Sigmoid colon (tissue), 7 donors: ENCODE results near the gene MED31. TPM values are rescaled to one million over a fixed set of nuclear protein-coding genes. Genes with fewer than 3 reads are reported as not detected.

Source experiments
- DNase-seq: peaks from one replicate; pipeline ENCODE4 v3.0.0-alpha.2; 2019
- H3K27ac ChIP-seq, 4 donors: fragments of 200-600 bp; sonication (generic); one replicate each; pipeline ENCODE4 v1.5.1; 2016 to 2019; ENCODE audit warnings: mild to moderate bottlenecking in 1 of 4
- H3K27me3 ChIP-seq, 3 donors: fragments of 200-600 bp; sonication (generic); one replicate each; pipeline ENCODE4 v1.5.1; 2019; ENCODE audit warnings: mild to moderate bottlenecking in 1 of 3
- H3K36me3 ChIP-seq, 4 donors: fragments of 200-600 bp; sonication (generic); one replicate each; pipeline ENCODE4 v1.5.1; 2016 to 2019
- H3K4me1 ChIP-seq, 4 donors: fragments of 200-600 bp; sonication (generic); one replicate each; pipeline ENCODE4 v1.5.1; 2017 to 2019
- H3K4me3 ChIP-seq, 4 donors: fragments of 200-600 bp; sonication (generic); one replicate each; pipeline ENCODE4 v1.5.1; 2017 to 2019; ENCODE audit warnings: mild to moderate bottlenecking in 2 of 4, moderate library complexity in 1 of 4
- H3K9me3 ChIP-seq, 4 donors: fragments of 200-600 bp in 3 of 4; sonication (generic) in 3 of 4; one replicate each; pipeline versions ENCODE4 v1.5.1 to v1.6.1; 2013 to 2019
- CTCF ChIP-seq, 4 experiments: fragments of 450-650 bp in 3 of 4; fragments of 200-600 bp in 1 of 4; IDR thresholded peaks; one replicate each; pipeline ENCODE4 v1.5.1; 2016 to 2019; ENCODE audit warnings: antibody characterized with exemption in 4 of 4, mild to moderate bottlenecking in 3 of 4, moderate library complexity in 2 of 4
- EP300 ChIP-seq, 4 donors: sonication (generic); formaldehyde crosslinking; IDR thresholded peaks; one replicate each; pipeline ENCODE4 v1.6.1; 2017; ENCODE audit warnings: antibody characterized with exemption in 4 of 4
- POLR2A ChIP-seq, 2 donors: fragments of 450-650 bp; IDR thresholded peaks; one replicate each; pipeline ENCODE4 v1.6.1; 2016; ENCODE audit warnings: antibody characterized with exemption in 2 of 2, mild to moderate bottlenecking in 2 of 2, moderate library complexity in 2 of 2
- POLR2AphosphoS5 ChIP-seq, 4 donors: sonication (generic); formaldehyde crosslinking; IDR thresholded peaks; one replicate each; pipeline ENCODE4 v1.6.1; 2017; ENCODE audit warnings: antibody characterized with exemption in 4 of 4
- WGBS, 2 donors: extraction: QIAGEN DNeasy Blood & Tissue Kit; methylation state at CpG; one replicate each; pipeline ENCODE4 v1.1.7; 2013; 5-methylcytosine and 5-hydroxymethylcytosine counted together
- intact Hi-C: fragments of 100-400 bp; cut with DNase I; formaldehyde crosslinking; loops from one replicate; pipeline ENCODE4 v1.15.1; 2023
- polyA plus RNA-seq, 3 donors: library from polyadenylated mRNA; stranded (reverse); fragments of 200-250 nt; gene quantifications; one replicate each; pipeline ENCODE4 v1.2.3, GENCODE V29; 2013
- total RNA-seq, 4 donors: library from RNA; depleted of rRNA; stranded (reverse); fragments of >200 nt; gene quantifications; one replicate each; pipeline ENCODE4 v1.1.0, GENCODE V29; 2016
- donor health status: healthy with polysubstance abuse.
- donor health status: Bipolar disorder and iron deficiency.
- donor health status: healthy.

MED31 gene
- total and polyA plus RNA-seq, 7 donors = 2.0 to 24.0 (median 8.6) TPM

GRCh38 chr17:6641247-6641863 is 10.1 kb downstream of the MED31 start:
- no peaks in the 10 kb centered on the region for H3K27me3 ChIP-seq
- intact Hi-C loops = loop anchor here (5.0 to 10.0 kb wide), 2 partner anchors 169 to 763 kb away; partner anchors contain the start of genes NLGN2 and TMEM256
- TF ChIP-seq CTCF (IDR thresholded peaks at IDR 0.05) (no peak), EP300 (IDR thresholded peaks at IDR 0.05) (no peak), POLR2AphosphoS5 (IDR thresholded peaks at IDR 0.05) (no peak), POLR2A (IDR thresholded peaks at IDR 0.05) (no peak)
- H3K4me1 ChIP-seq = peaks cover 0 to 39% (median 32%) of the 10 kb centered on the region in 4 donors
- peak overlapping the region; percentile 80 to 88 (median 85) for H3K27ac ChIP-seq
- 2 to 5% methylated on average over 20 of the region's 20 CpGs for WGBS, 2 donors
- no peak for DNase-seq
- H3K4me3 ChIP-seq = peak overlapping the region; percentile 71 to 84 (median 80)
- H3K9me3 ChIP-seq = no peaks in the 10 kb centered on the region
- H3K36me3 ChIP-seq = peaks cover 0 to 38% (median 11%) of the 10 kb centered on the region in 4 donors

- TF ChIP-seq EP300 (IDR thresholded peaks at IDR 0.05) = no peak
- TF ChIP-seq POLR2A (IDR thresholded peaks at IDR 0.05) = peak; percentile 77 to 80
- TF ChIP-seq POLR2AphosphoS5 (IDR thresholded peaks at IDR 0.05) = peak; percentile 79 to 96 (median 94)
- TF ChIP-seq CTCF (IDR thresholded peaks at IDR 0.05) = no peak
- Histone ChIP-seq H3K27me3 (no peaks in the 10 kb centered on the region), H3K36me3 (peaks cover 0 to 34% (median 9%) of the 10 kb centered on the region in 4 donors), H3K27ac (peak within 1 kb of the TSS; percentile 80 to 88 (median 85)), H3K4me3 (peak within 1 kb of the TSS; percentile 71 to 84 (median 80)), H3K9me3 (no peaks in the 10 kb centered on the region), H3K4me1 (peaks cover 0 to 39% (median 32%) of the 10 kb centered on the region in 4 donors)
- intact Hi-C loops = loop anchor here (5.0 to 10.0 kb wide), 2 partner anchors 168 to 764 kb away; partner anchors contain the start of genes NLGN2 and TMEM256
- WGBS, 2 donors = 0 to 1% methylated on average over 52 of the region's 52 CpGs
- DNase-seq = peak; percentile 95
These were observed 10.7 kb downstream of the MED31 start, which contains the start of the genes KIAA0753 and TXNDC17 for GRCh38 chr17:6640536-6641246. TSS of gene KIAA0753 (minus strand) at chr17:6640711. CDS start at chr17:6635103, 5,608 bp downstream. TSS of gene TXNDC17 (plus strand) at chr17:6641060. CDS start at chr17:6641083, 23 bp downstream.

- DNase-seq = peak; percentile 71
- Histone ChIP-seq H3K27me3 (no peaks in the 10 kb centered on the region), H3K27ac (peak overlapping the region; percentile 80 to 88 (median 85)), H3K4me1 (peaks cover 0 to 39% (median 32%) of the 10 kb centered on the region in 4 donors), H3K4me3 (peak overlapping the region; percentile 71 to 84 (median 80)), H3K36me3 (peaks cover 0 to 26% (median 8%) of the 10 kb centered on the region in 4 donors), H3K9me3 (no peaks in the 10 kb centered on the region)
- TF ChIP-seq POLR2AphosphoS5 (IDR thresholded peaks at IDR 0.05) = no peak
- TF ChIP-seq EP300 (IDR thresholded peaks at IDR 0.05) = no peak
- no peak for TF ChIP-seq CTCF (IDR thresholded peaks at IDR 0.05)
- no peak for TF ChIP-seq POLR2A (IDR thresholded peaks at IDR 0.05)
- 1% methylated on average over 67 of the region's 67 CpGs for WGBS, 2 donors
- intact Hi-C loops = loop anchor here (5.0 to 10.0 kb wide), 2 partner anchors 168 to 765 kb away; partner anchors contain the start of genes NLGN2 and TMEM256
These were observed 11.5 kb downstream of the MED31 start for GRCh38 chr17:6639586-6640535.

GRCh38 chr17:6639014-6639585 is 12.3 kb downstream of the MED31 start:
- WGBS, 2 donors = 25 to 48% methylated on average over 15 of the region's 15 CpGs
- Histone ChIP-seq H3K4me1 (peaks cover 0 to 39% (median 32%) of the 10 kb centered on the region in 4 donors), H3K36me3 (peaks cover 0 to 26% (median 6%) of the 10 kb centered on the region in 4 donors), H3K27me3 (no peaks in the 10 kb centered on the region), H3K9me3 (no peaks in the 10 kb centered on the region), H3K27ac (peak overlapping the region in 2 of 4 donors; percentile 80 to 86), H3K4me3 (peak overlapping the region; percentile 71 to 84 (median 80))
- intact Hi-C loops = no loop called here
- DNase-seq = no peak
- no peak for TF ChIP-seq POLR2A (IDR thresholded peaks at IDR 0.05)
- no peak for TF ChIP-seq POLR2AphosphoS5 (IDR thresholded peaks at IDR 0.05)
- TF ChIP-seq CTCF (IDR thresholded peaks at IDR 0.05) = no peak
- TF ChIP-seq EP300 (IDR thresholded peaks at IDR 0.05) = no peak
